ENCODE data around the gene PLXNC1. TPM values are rescaled to one million over a fixed set of nuclear protein-coding genes. Genes with fewer than 3 reads are reported as not detected.

The PLXNC1 gene
- total RNA-seq, 2 donors from 2014 or later: 8.5 to 9.2 TPM

DNA sequence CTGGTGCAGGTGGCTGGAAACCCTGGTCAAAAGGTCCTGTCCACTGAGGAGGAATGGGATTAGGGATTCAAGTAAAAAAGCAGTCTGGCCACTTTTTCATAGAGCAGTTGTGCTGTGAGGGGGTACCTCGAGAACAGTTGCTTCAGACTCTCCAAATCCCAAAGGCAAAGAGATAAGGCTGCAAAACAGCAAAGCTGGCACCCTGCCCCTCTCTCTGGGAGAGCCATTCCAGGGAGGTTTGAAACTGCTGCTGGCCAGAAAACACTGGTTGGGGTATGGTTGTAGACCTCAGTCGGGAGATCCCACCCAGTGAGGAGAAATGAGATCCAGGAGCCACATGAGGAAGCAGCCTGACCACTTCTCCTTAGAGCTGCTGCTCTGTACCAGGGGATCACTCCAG is 174.0 kb downstream of the PLXNC1 start:
- DNase-seq (ENCODE audit: low spot score) (no peak), ATAC-seq (ENCODE audit: insufficient number of reproducible peaks, low FRiP score, low read depth) (no peak)
- H3K9me3 ChIP-seq: peaks cover 11% of the 10 kb centered on the region
- H3K27ac ChIP-seq: no peak overlapping the region
- no peaks in the 10 kb centered on the region for H3K4me1 ChIP-seq (ENCODE audit: control insufficient read depth in 1 of 2, low read depth in 2 of 2)
- no peak overlapping the region for H3K4me3 ChIP-seq
- peaks cover 4% of the 10 kb centered on the region for H3K36me3 ChIP-seq
- H3K27me3 ChIP-seq (replicated peaks; ENCODE audit: insufficient read depth): no peaks in the 10 kb centered on the region
- TF ChIP-seq, protein P1, sequence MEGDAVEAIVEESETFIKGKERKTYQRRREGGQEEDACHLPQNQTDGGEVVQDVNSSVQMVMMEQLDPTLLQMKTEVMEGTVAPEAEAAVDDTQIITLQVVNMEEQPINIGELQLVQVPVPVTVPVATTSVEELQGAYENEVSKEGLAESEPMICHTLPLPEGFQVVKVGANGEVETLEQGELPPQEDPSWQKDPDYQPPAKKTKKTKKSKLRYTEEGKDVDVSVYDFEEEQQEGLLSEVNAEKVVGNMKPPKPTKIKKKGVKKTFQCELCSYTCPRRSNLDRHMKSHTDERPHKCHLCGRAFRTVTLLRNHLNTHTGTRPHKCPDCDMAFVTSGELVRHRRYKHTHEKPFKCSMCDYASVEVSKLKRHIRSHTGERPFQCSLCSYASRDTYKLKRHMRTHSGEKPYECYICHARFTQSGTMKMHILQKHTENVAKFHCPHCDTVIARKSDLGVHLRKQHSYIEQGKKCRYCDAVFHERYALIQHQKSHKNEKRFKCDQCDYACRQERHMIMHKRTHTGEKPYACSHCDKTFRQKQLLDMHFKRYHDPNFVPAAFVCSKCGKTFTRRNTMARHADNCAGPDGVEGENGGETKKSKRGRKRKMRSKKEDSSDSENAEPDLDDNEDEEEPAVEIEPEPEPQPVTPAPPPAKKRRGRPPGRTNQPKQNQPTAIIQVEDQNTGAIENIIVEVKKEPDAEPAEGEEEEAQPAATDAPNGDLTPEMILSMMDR (IDR thresholded peaks at IDR 0.05): no peak

DNA sequence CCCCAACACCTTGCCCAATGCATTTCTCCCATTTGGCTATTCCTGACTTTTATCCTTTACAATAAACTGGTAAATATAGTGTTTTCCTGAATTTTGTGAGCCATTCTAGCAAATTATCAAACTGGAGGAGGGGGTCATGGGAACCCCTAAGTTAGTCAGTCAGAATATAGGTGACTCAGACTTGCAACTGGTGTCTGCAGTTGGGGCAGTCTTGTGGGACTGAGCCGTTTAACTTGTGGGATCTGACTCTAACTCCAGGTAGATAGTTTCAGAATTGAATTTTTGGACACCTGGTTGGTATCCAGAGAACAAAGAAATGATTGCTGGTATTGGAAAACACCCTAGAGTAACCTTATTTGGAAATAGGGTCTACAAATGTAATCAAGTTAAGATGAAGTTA is 177.9 kb downstream of the PLXNC1 start:
- DNase-seq (ENCODE audit: low spot score) (no peak), ATAC-seq (ENCODE audit: insufficient number of reproducible peaks, low FRiP score, low read depth) (no peak)
- TF ChIP-seq, protein P1 (IDR thresholded peaks at IDR 0.05): no peak
- Histone ChIP-seq H3K27me3 (replicated peaks; ENCODE audit: insufficient read depth) (no peaks in the 10 kb centered on the region), H3K9me3 (no peaks in the 10 kb centered on the region), H3K4me3 (no peak overlapping the region), H3K36me3 (peaks cover 4% of the 10 kb centered on the region), H3K27ac (no peak overlapping the region), H3K4me1 (ENCODE audit: control insufficient read depth in 1 of 2, low read depth in 2 of 2) (no peaks in the 10 kb centered on the region)

DNA sequence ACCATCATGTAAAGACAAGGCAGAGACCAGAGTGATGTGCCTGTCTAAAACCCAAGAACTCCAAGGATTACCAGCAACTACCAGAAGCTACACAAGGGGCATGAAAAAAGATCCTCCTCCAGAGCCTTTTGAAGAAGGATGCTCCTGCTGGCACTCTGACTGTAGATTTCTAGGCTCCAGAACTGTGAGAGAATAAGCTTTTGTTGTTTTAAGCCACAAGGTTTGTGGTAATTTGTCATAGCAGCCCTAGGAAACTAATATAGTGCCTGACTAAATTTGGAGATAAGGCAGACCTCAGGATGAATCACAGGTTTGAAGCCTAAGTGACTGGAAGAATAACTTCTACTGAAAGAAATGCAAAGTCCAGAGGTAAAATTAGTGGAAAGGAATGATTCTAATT is 178.3 kb downstream of the PLXNC1 start:
- Histone ChIP-seq H3K27me3 (replicated peaks; ENCODE audit: insufficient read depth) (no peaks in the 10 kb centered on the region), H3K4me1 (ENCODE audit: control insufficient read depth in 1 of 2, low read depth in 2 of 2) (no peaks in the 10 kb centered on the region), H3K9me3 (no peaks in the 10 kb centered on the region), H3K4me3 (no peak overlapping the region), H3K36me3 (peaks cover 4% of the 10 kb centered on the region), H3K27ac (no peak overlapping the region)
- TF ChIP-seq, protein P1 (IDR thresholded peaks at IDR 0.05): no peak
- DNase-seq (ENCODE audit: low spot score) (no peak), ATAC-seq (ENCODE audit: insufficient number of reproducible peaks, low FRiP score, low read depth) (no peak)

DNA sequence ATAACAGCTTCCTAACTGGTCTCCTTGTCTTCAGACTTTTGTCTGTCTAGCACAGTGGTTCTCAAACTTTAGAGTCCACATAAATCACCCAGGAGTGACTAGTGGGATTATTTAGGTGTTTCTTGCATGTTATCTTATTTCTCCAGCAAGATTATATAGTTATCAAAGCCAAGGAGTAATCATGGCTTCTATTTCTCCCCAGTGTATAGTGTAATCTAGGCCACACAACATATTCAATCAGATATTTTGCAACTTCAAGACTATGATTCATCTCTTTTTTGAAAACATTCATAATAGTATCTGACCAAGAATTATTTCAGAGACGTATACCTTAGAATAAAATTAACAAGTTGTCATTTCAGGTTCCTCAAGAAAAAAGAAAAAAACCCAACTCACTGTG is 179.4 kb downstream of the PLXNC1 start:
- H3K27ac ChIP-seq: no peak overlapping the region
- DNase-seq (ENCODE audit: low spot score) (no peak), ATAC-seq (ENCODE audit: insufficient number of reproducible peaks, low FRiP score, low read depth) (no peak)
- H3K27me3 ChIP-seq (replicated peaks; ENCODE audit: insufficient read depth): no peaks in the 10 kb centered on the region
- no peaks in the 10 kb centered on the region for H3K4me1 ChIP-seq (ENCODE audit: control insufficient read depth in 1 of 2, low read depth in 2 of 2)
- peaks cover 3% of the 10 kb centered on the region for H3K36me3 ChIP-seq
- TF ChIP-seq, protein P1 (IDR thresholded peaks at IDR 0.05): no peak
- no peak overlapping the region for H3K4me3 ChIP-seq
- no peaks in the 10 kb centered on the region for H3K9me3 ChIP-seq

DNA sequence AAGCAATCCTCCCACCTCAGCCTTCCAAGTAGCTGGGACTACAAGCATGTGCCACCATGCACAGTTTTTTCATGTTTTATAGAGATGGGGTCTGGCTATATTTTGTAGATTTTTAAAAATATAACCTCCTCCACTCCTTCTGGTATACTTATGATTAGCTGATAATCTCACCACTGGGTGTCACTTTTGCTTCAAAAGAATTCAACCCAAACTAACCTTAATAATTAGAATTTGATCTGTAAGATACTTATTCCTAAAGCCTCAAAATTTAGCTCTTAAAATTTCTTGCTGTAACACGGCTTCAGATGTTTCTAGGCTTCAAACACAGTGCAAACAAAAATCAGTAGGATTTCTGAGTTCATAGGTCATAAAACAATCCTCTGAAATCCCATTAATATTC is 181.0 kb downstream of the PLXNC1 start:
- TF ChIP-seq, protein P1 (IDR thresholded peaks at IDR 0.05): no peak
- no peaks in the 10 kb centered on the region for H3K4me1 ChIP-seq (ENCODE audit: control insufficient read depth in 1 of 2, low read depth in 2 of 2)
- no peak overlapping the region for H3K27ac ChIP-seq
- H3K4me3 ChIP-seq: no peak overlapping the region
- ATAC-seq (ENCODE audit: insufficient number of reproducible peaks, low FRiP score, low read depth): no peak
- no peak for DNase-seq (ENCODE audit: low spot score)
- no peaks in the 10 kb centered on the region for H3K36me3 ChIP-seq
- no peaks in the 10 kb centered on the region for H3K9me3 ChIP-seq
- H3K27me3 ChIP-seq (replicated peaks; ENCODE audit: insufficient read depth): no peaks in the 10 kb centered on the region
